Amniotic stem cell (primary cell): Measurements from ENCODE around the gene SMAD9.
A peak's percentile ranks its signal among the peaks of the same experiment; 100 is the strongest.

Source experiments
- DNase-seq: peaks from one replicate; lab custom pipeline; 2025; lab: John Stamatoyannopoulos, UW

SMAD9 gene

GRCh38 chr13:36919833-36920615 lies at the start of gene SMAD9:
Gene SMAD9, minus strand, starts transcription at chr13:36920238. Its CDS starts 40,549 bp downstream, at chr13:36879689.
- DNase-seq = peak; percentile 32

- no peak for DNase-seq
Measured at GRCh38 chr13:36966404-36966803, 46.4 kb upstream of the SMAD9 start.

- peak; percentile 65 for DNase-seq
Measured at GRCh38 chr13:36965767-36966166, 45.7 kb upstream of the SMAD9 start.

- DNase-seq = no peak
Measured at GRCh38 chr13:36959456-36960116, 39.5 kb upstream of the SMAD9 start.

GRCh38 chr13:36954542-36954941 lies 34.5 kb upstream of the SMAD9 start:
- no peak for DNase-seq

GRCh38 chr13:36950920-36951319 lies 30.9 kb upstream of the SMAD9 start:
- no peak for DNase-seq

- no peak for DNase-seq
Measured at GRCh38 chr13:36950330-36950729, 30.3 kb upstream of the SMAD9 start.

- no peak for DNase-seq
Measured at GRCh38 chr13:36945078-36945477, 25.0 kb upstream of the SMAD9 start.

GRCh38 chr13:36925603-36926002 lies 5.6 kb upstream of the SMAD9 start:
- no peak for DNase-seq

GRCh38 chr13:36924001-36924400 lies 4.0 kb upstream of the SMAD9 start:
- no peak for DNase-seq

- no peak for DNase-seq
Measured at GRCh38 chr13:36921631-36922301, 1.7 kb upstream of the SMAD9 start.

GRCh38 chr13:36920616-36921185 lies 663 bp upstream of the SMAD9 start:
- DNase-seq = no peak

GRCh38 chr13:36919171-36919832 lies 736 bp downstream of the SMAD9 start:
- no peak for DNase-seq

- no peak for DNase-seq
Measured at GRCh38 chr13:36918246-36919131, 1.5 kb downstream of the SMAD9 start.

GRCh38 chr13:36917311-36917710 lies 2.7 kb downstream of the SMAD9 start:
- no peak for DNase-seq

- no peak for DNase-seq
Measured at GRCh38 chr13:36915896-36916640, 4.0 kb downstream of the SMAD9 start.

- no peak for DNase-seq
Measured at GRCh38 chr13:36915106-36915505, 4.9 kb downstream of the SMAD9 start.

- no peak for DNase-seq
Measured at GRCh38 chr13:36914648-36915047, 5.4 kb downstream of the SMAD9 start.

GRCh38 chr13:36913463-36913862 lies 6.6 kb downstream of the SMAD9 start:
- DNase-seq = no peak

- no peak for DNase-seq
Measured at GRCh38 chr13:36912973-36913372, 7.1 kb downstream of the SMAD9 start.
